Stimulated activated CD8-positive, alpha-beta memory T cell treated with anti-CD3 and anti-CD28 coated beads, Interleukin-4, amount 100 ng/mL, for 1 hour (primary cell): ENCODE results near the gene GPRIN2.
"Not testable (repeated sequence)": the region's sequence is repeated elsewhere in the genome, so short reads cannot be mapped to it uniquely, and the experiment has no call there.

Experiments used
- DNase-seq, 2 donors: peaks; one replicate each; pipeline ENCODE4 v3.0.0-alpha.2; 2020; ENCODE audit warnings: low read depth in 2 of 2, low spot score in 1 of 2

GPRIN2 gene

GRCh38 chr10:46538155-46538554 is 18.3 kb downstream of the GPRIN2 start:
- DNase-seq, result no peak

GRCh38 chr10:46537309-46537708 is 19.1 kb downstream of the GPRIN2 start:
- DNase-seq, result no peak

- no peak for DNase-seq
Observed at GRCh38 chr10:46536781-46537180, 19.7 kb downstream of the GPRIN2 start.

- no peak for DNase-seq
Observed at GRCh38 chr10:46536171-46536570, 20.3 kb downstream of the GPRIN2 start.

GRCh38 chr10:46534828-46535524 is 21.5 kb downstream of the GPRIN2 start:
- no peak for DNase-seq

GRCh38 chr10:46532256-46532655 is 24.2 kb downstream of the GPRIN2 start:
- not testable (repeated sequence) for DNase-seq

- DNase-seq, result no peak
Observed at GRCh38 chr10:46530249-46531186, 25.9 kb downstream of the GPRIN2 start.

- not testable (repeated sequence) for DNase-seq
Observed at GRCh38 chr10:46529742-46530141, 26.7 kb downstream of the GPRIN2 start.

- DNase-seq, result no peak
Observed at GRCh38 chr10:46528675-46529615, 27.5 kb downstream of the GPRIN2 start.

- DNase-seq, result no peak
Observed at GRCh38 chr10:46528171-46528671, 28.2 kb downstream of the GPRIN2 start.

GRCh38 chr10:46527241-46527811 is 29.1 kb downstream of the GPRIN2 start:
- no peak for DNase-seq

GRCh38 chr10:46526682-46527038 is 29.8 kb downstream of the GPRIN2 start:
- no peak for DNase-seq

- DNase-seq, result no peak
Observed at GRCh38 chr10:46525824-46526681, 30.4 kb downstream of the GPRIN2 start.

GRCh38 chr10:46525177-46525823 is 31.2 kb downstream of the GPRIN2 start:
- DNase-seq, result no peak

- DNase-seq, result no peak
Observed at GRCh38 chr10:46524472-46525176, 31.8 kb downstream of the GPRIN2 start.

- no peak for DNase-seq
Observed at GRCh38 chr10:46523962-46524471, 32.4 kb downstream of the GPRIN2 start.

- no peak for DNase-seq
Observed at GRCh38 chr10:46523119-46523961, 33.1 kb downstream of the GPRIN2 start.
